Subcutaneous abdominal adipose tissue (tissue), 5 donors: ENCODE results near the gene NDUFB2.

Experiments used
- H3K27ac ChIP-seq: one replicate; pipeline ENCODE4 v1.7.0; 2013; ENCODE audit warnings: low read depth, mild to moderate bottlenecking, inconsistent platforms, low read length, moderate library complexity
- H3K27me3 ChIP-seq, 5 donors: one replicate each; pipeline ENCODE4 v1.7.0; 2013; ENCODE audit warnings: low read length in 5 of 5, inconsistent platforms in 1 of 5; ENCODE audit not compliant: control insufficient read depth in 5 of 5, insufficient read depth in 4 of 5
- H3K36me3 ChIP-seq, 5 donors: one replicate each; pipeline ENCODE4 v1.7.0; 2013; ENCODE audit warnings: low read length in 5 of 5; ENCODE audit not compliant: control insufficient read depth in 5 of 5, insufficient read depth in 5 of 5
- H3K4me1 ChIP-seq, 5 donors: one replicate each; pipeline ENCODE4 v1.7.0; 2013; ENCODE audit warnings: low read length in 5 of 5, mild to moderate bottlenecking in 3 of 5, moderate library complexity in 1 of 5; ENCODE audit not compliant: control insufficient read depth in 5 of 5, insufficient read depth in 5 of 5
- H3K4me3 ChIP-seq, 5 donors: one replicate each; pipeline ENCODE4 v1.7.0; 2013; ENCODE audit warnings: low read length in 5 of 5, low read depth in 1 of 5
- H3K9ac ChIP-seq, 5 donors: one replicate each; pipeline ENCODE4 v1.7.0; 2013; ENCODE audit warnings: low read length in 5 of 5, mild to moderate bottlenecking in 4 of 5, moderate library complexity in 3 of 5
- H3K9me3 ChIP-seq, 5 donors: one replicate each; pipeline ENCODE4 v1.7.0; 2013; ENCODE audit warnings: low read length in 5 of 5; ENCODE audit not compliant: control insufficient read depth in 5 of 5
- donor health status: healthy.
- donor health status: healthy.
- donor health status: healthy.
- donor health status: healthy.
- donor health status: healthy.

NDUFB2 gene

GRCh38 chr7:140677496-140677895, 19.0 kb upstream of the NDUFB2 start:
- Histone ChIP-seq H3K27ac (no peak overlapping the region), H3K27me3 (no peaks in the 10 kb centered on the region), H3K36me3 (peaks cover 0 to 43% (median 30%) of the 10 kb centered on the region in 5 donors), H3K4me3 (no peak overlapping the region), H3K9ac (no peak overlapping the region), H3K9me3 (no peaks in the 10 kb centered on the region), H3K4me1 (peaks cover 0 to 37% (median 28%) of the 10 kb centered on the region in 5 donors)

- peaks cover 0 to 46% (median 33%) of the 10 kb centered on the region in 5 donors for H3K36me3 ChIP-seq
- H3K4me3 ChIP-seq: no peak overlapping the region
- peaks cover 0 to 33% (median 25%) of the 10 kb centered on the region in 5 donors for H3K4me1 ChIP-seq
- H3K27ac ChIP-seq: no peak overlapping the region
- no peaks in the 10 kb centered on the region for H3K27me3 ChIP-seq
- no peak overlapping the region for H3K9ac ChIP-seq
- H3K9me3 ChIP-seq: no peaks in the 10 kb centered on the region
Measured at GRCh38 chr7:140678081-140678815, 18.3 kb upstream of the NDUFB2 start.

DNA sequence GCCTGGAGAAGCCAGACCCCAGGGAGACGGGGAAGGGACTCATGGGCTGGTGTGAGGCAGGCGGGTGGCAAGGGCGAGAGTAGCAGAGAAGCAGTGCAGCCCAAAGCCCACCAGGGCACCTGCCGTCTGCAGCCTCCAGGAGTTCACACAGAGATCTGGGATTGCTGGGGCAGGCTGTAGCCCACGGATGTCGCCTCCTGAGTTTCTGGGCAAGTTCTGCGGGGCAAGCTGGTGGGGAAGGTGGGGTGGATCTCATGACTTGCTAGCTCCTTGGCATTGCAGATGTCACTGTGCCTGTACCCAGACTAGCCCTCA, 17.7 kb upstream of the NDUFB2 start:
- H3K4me1 ChIP-seq: peaks cover 0 to 28% (median 20%) of the 10 kb centered on the region in 5 donors
- no peaks in the 10 kb centered on the region for H3K9me3 ChIP-seq
- H3K27ac ChIP-seq: no peak overlapping the region
- no peak overlapping the region for H3K4me3 ChIP-seq
- peaks cover 0 to 51% (median 37%) of the 10 kb centered on the region in 5 donors for H3K36me3 ChIP-seq
- no peaks in the 10 kb centered on the region for H3K27me3 ChIP-seq
- no peak overlapping the region for H3K9ac ChIP-seq

DNA sequence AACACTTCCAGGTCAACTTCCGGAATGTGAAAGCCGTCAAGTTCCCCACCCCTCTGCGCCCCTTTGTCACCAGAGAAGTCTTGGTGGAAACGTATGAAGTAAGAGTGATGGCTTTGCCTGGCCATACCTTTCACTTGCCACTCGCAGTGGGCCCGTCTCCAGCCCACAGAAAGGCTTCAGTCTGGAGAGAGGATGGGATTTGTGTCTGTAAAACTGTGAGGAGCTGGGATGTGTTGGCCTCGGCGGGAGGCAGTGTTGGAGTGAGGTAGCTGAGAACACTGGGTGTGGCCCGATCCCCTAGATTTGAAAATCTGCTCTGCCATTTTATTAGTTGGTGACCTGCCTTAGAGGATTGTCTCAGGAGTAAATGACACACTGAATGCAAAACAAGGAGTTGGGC, 17.3 kb upstream of the NDUFB2 start:
- H3K27me3 ChIP-seq: no peaks in the 10 kb centered on the region
- H3K9ac ChIP-seq: no peak overlapping the region
- H3K9me3 ChIP-seq: no peaks in the 10 kb centered on the region
- H3K4me3 ChIP-seq: no peak overlapping the region
- H3K36me3 ChIP-seq: peaks cover 0 to 56% (median 37%) of the 10 kb centered on the region in 5 donors
- no peak overlapping the region for H3K27ac ChIP-seq
- H3K4me1 ChIP-seq: peaks cover 0 to 24% (median 16%) of the 10 kb centered on the region in 5 donors

- H3K36me3 ChIP-seq: peaks cover 0 to 68% (median 44%) of the 10 kb centered on the region in 5 donors
- H3K9ac ChIP-seq: no peak overlapping the region
- H3K27me3 ChIP-seq: no peaks in the 10 kb centered on the region
- H3K27ac ChIP-seq: no peak overlapping the region
- H3K4me1 ChIP-seq: peaks cover 0 to 8% (median 1%) of the 10 kb centered on the region in 5 donors
- H3K9me3 ChIP-seq: no peaks in the 10 kb centered on the region
- H3K4me3 ChIP-seq: no peak overlapping the region
Measured at GRCh38 chr7:140680886-140681285, 15.6 kb upstream of the NDUFB2 start.

DNA sequence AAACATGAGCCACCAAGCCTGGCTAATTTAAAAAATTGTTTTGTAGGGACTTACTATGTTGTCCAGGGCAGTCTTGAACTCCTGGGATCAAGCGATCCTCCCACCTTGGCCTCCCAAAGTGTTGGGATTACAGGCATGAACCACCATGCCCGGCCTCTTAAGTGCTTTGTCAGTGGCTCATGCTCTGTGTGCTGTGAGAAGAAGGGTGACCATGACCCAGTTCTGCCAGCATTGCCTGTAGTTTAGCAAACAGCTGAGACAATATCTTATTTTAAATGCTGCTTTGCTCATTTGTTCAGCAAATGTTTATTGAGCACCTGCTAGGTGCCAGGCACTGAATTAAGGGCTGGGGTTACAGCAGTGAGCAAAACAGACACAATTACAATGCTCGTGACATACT, 14.7 kb upstream of the NDUFB2 start:
- Histone ChIP-seq H3K9ac (no peak overlapping the region), H3K27me3 (no peaks in the 10 kb centered on the region), H3K4me3 (no peak overlapping the region), H3K36me3 (peaks cover 0 to 69% (median 45%) of the 10 kb centered on the region in 5 donors), H3K27ac (no peak overlapping the region), H3K4me1 (no peaks in the 10 kb centered on the region), H3K9me3 (no peaks in the 10 kb centered on the region)

DNA sequence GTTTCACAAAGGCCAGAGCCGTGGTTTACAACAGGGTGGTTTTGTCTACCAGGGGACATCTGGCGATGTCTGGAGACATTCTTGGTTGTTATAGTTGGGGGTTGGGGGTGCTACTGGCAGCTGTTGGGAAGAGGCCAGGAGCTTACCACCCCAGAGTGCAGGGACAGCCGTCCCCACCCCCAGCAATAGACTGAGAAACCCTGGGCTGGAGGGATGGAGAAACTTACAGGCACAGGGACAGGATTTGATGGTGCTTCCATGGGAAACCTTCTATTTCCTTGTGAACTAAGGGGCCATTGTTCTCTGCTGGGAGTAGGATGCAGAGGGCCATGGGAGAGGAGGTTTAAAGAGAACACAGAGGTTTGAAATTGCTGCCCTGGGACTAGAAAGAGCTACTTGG, 12.9 kb upstream of the NDUFB2 start:
- Histone ChIP-seq H3K36me3 (peaks cover 0 to 79% (median 55%) of the 10 kb centered on the region in 5 donors), H3K9ac (no peak overlapping the region), H3K27ac (no peak overlapping the region)

GRCh38 chr7:140684066-140684950, 12.2 kb upstream of the NDUFB2 start:
- no peaks in the 10 kb centered on the region for H3K4me1 ChIP-seq
- no peak overlapping the region for H3K4me3 ChIP-seq
- H3K9me3 ChIP-seq: no peaks in the 10 kb centered on the region
- no peak overlapping the region for H3K27ac ChIP-seq
- H3K27me3 ChIP-seq: no peaks in the 10 kb centered on the region
- no peak overlapping the region for H3K9ac ChIP-seq
- peaks cover 0 to 75% (median 49%) of the 10 kb centered on the region in 5 donors for H3K36me3 ChIP-seq

More for the DNA sequence above, 12.9 kb upstream of the NDUFB2 start:
- no peak overlapping the region for H3K4me3 ChIP-seq
- no peaks in the 10 kb centered on the region for H3K9me3 ChIP-seq
- H3K27me3 ChIP-seq: no peaks in the 10 kb centered on the region
- H3K4me1 ChIP-seq: no peaks in the 10 kb centered on the region

- Histone ChIP-seq H3K27ac (no peak overlapping the region), H3K4me3 (no peak overlapping the region), H3K27me3 (no peaks in the 10 kb centered on the region), H3K36me3 (peaks cover 0 to 73% (median 51%) of the 10 kb centered on the region in 5 donors), H3K4me1 (no peaks in the 10 kb centered on the region), H3K9ac (no peak overlapping the region), H3K9me3 (no peaks in the 10 kb centered on the region)
Measured at GRCh38 chr7:140685407-140686087, 11.0 kb upstream of the NDUFB2 start.
